Neuronal stem cell (in vitro differentiated cells): ENCODE results near the gene FGFRL1.

ENCODE experiments used
- DNase-seq: peaks from one replicate; pipeline ENCODE4 v3.0.0-alpha.2; 2013; ENCODE audit warnings: low spot score
- H2AFZ ChIP-seq: one replicate; pipeline ENCODE4 v1.6.1; 2013; ENCODE audit warnings: mild to moderate bottlenecking, low read length, inconsistent platforms
- H2AK5ac ChIP-seq: 2 replicates; pipeline ENCODE4 v1.6.1; 2013; ENCODE audit warnings: low read depth, mild to moderate bottlenecking, inconsistent platforms, low read length, moderate library complexity, mixed read lengths
- H2BK120ac ChIP-seq: 2 replicates; pipeline ENCODE4 v1.6.1; 2013; ENCODE audit warnings: low read depth, mild to moderate bottlenecking, inconsistent platforms, low read length, moderate library complexity, mixed read lengths
- H2BK12ac ChIP-seq: one replicate; pipeline ENCODE4 v1.6.1; 2013; ENCODE audit warnings: low read length, inconsistent platforms
- H2BK15ac ChIP-seq: 2 replicates; pipeline ENCODE4 v1.6.1; 2013; ENCODE audit warnings: mild to moderate bottlenecking, low read length, inconsistent platforms, mixed read lengths
- H2BK5ac ChIP-seq: one replicate; pipeline ENCODE4 v1.6.1; 2013; ENCODE audit warnings: inconsistent platforms, mild to moderate bottlenecking, low read length, moderate library complexity
- H3K14ac ChIP-seq: one replicate; pipeline ENCODE4 v1.6.1; 2013; ENCODE audit warnings: low read length, inconsistent platforms
- H3K18ac ChIP-seq: 2 replicates; pipeline ENCODE4 v1.6.1; 2013; ENCODE audit warnings: low read length, inconsistent platforms
- H3K23ac ChIP-seq: 2 replicates; pipeline ENCODE4 v1.6.1; 2013; ENCODE audit warnings: low read depth, mild to moderate bottlenecking, mixed read lengths, low read length, inconsistent platforms; ENCODE audit not compliant: poor library complexity
- H3K27ac ChIP-seq: replicated peaks from 3 replicates; pipeline ENCODE4 v1.5.1; 2013; ENCODE audit warnings: low read length, inconsistent platforms
- H3K27me3 ChIP-seq, 3 experiments: 2 replicates each; pipeline ENCODE4 v1.6.1; 2013; ENCODE audit warnings: low read length in 3 of 3, mild to moderate bottlenecking in 2 of 3, inconsistent platforms in 1 of 3, low read depth in 1 of 3, mixed read lengths in 1 of 3, moderate library complexity in 1 of 3; ENCODE audit not compliant: control insufficient read depth in 3 of 3, insufficient read depth in 3 of 3
- H3K36me3 ChIP-seq, 2 donors: replicated peaks in 1 of 2; 2 replicates each; pipeline ENCODE4 v1.6.1; 2013; ENCODE audit warnings: low read length in 2 of 2; ENCODE audit not compliant: control insufficient read depth in 2 of 2, insufficient read depth in 2 of 2
- H3K4ac ChIP-seq: 2 replicates; pipeline ENCODE4 v1.6.1; 2013; ENCODE audit warnings: inconsistent platforms, mild to moderate bottlenecking, low read length, moderate library complexity
- H3K4me1 ChIP-seq, 2 donors: 1 replicate in 1 of 2; 2 replicates in 1 of 2; pipeline ENCODE4 v1.6.1; 2013; ENCODE audit warnings: low read length in 2 of 2, low read depth in 1 of 2; ENCODE audit not compliant: control insufficient read depth in 2 of 2, insufficient read depth in 1 of 2
- H3K4me2 ChIP-seq: one replicate; pipeline ENCODE4 v1.6.1; 2013; ENCODE audit warnings: mild to moderate bottlenecking, low read length, inconsistent platforms; ENCODE audit not compliant: insufficient read depth, poor library complexity, severe bottlenecking
- H3K4me3 ChIP-seq, 2 donors: 2 replicates each; pipeline ENCODE4 v1.5.1; 2013; ENCODE audit warnings: low read length in 2 of 2, mild to moderate bottlenecking in 2 of 2, inconsistent platforms in 1 of 2, moderate library complexity in 1 of 2
- H3K79me1 ChIP-seq: one replicate; pipeline ENCODE4 v1.6.1; 2013; ENCODE audit warnings: low read depth, mild to moderate bottlenecking, inconsistent platforms, low read length, moderate library complexity
- H3K9ac ChIP-seq: one replicate; pipeline ENCODE4 v1.6.1; 2013; ENCODE audit warnings: mild to moderate bottlenecking, low read depth, low read length, inconsistent platforms; ENCODE audit not compliant: poor library complexity
- H3K9me3 ChIP-seq, 2 donors: replicated peaks in 1 of 2; 2 replicates each; pipeline versions ENCODE3 to v1.6.1; 2013; ENCODE audit warnings: low read length in 2 of 2, mild to moderate bottlenecking in 2 of 2, inconsistent platforms in 1 of 2, low read depth in 1 of 2, mixed read lengths in 1 of 2, moderate library complexity in 1 of 2; ENCODE audit not compliant: control insufficient read depth in 2 of 2, insufficient read depth in 1 of 2
- H4K8ac ChIP-seq: one replicate; pipeline ENCODE4 v1.6.1; 2013; ENCODE audit warnings: low read depth, mild to moderate bottlenecking, inconsistent platforms, low read length, moderate library complexity
- H4K91ac ChIP-seq: one replicate; pipeline ENCODE4 v1.6.1; 2013; ENCODE audit warnings: low read length, low read depth, mild to moderate bottlenecking, inconsistent platforms; ENCODE audit not compliant: poor library complexity
- whole genome bisulfite sequencing, 2 donors: extraction: QIAGEN DNeasy Blood & Tissue Kit; methylation state at CpG; one replicate each; pipeline ENCODE4 v1.1.7; 2013; ENCODE audit warnings: missing lambda C conversion rate in 2 of 2, mixed read lengths in 1 of 2; ENCODE audit not compliant: insufficient read length in 2 of 2, insufficient replicate concordance in 1 of 2; ENCODE audit errors: extremely low coverage in 2 of 2; 5-methylcytosine and 5-hydroxymethylcytosine counted together

Gene FGFRL1

GRCh38 chr4:971666-972500, 39.5 kb upstream of the FGFRL1 start:
- H3K4me2 ChIP-seq, result no peak overlapping the region
- H3K23ac ChIP-seq, result peak overlapping the region; percentile 92
- peaks cover 7 to 11% of the 10 kb centered on the region in 2 donors for H3K9me3 ChIP-seq
- H2BK15ac ChIP-seq, result no peak overlapping the region
- DNase-seq, result no peak
- no CpG with 5 or more reads among the region's 24 CpGs for WGBS, 2 donors
- H2AFZ ChIP-seq, result peak overlapping the region; percentile 91
- H2AK5ac ChIP-seq, result peak overlapping the region; percentile 74
- no peak overlapping the region for H2BK120ac ChIP-seq
- no peak overlapping the region for H4K91ac ChIP-seq
- no peak overlapping the region for H3K27ac ChIP-seq
- no peaks in the 10 kb centered on the region for H3K79me1 ChIP-seq
- no peak overlapping the region for H4K8ac ChIP-seq
- H3K4me3 ChIP-seq, result peak overlapping the region in 1 of 2 donors; percentile 82
- H3K18ac ChIP-seq, result peak overlapping the region; percentile 38
- H3K4ac ChIP-seq, result no peak overlapping the region
- H3K36me3 ChIP-seq, result no peaks in the 10 kb centered on the region
- peaks cover 2 to 10% of the 10 kb centered on the region in 2 donors for H3K4me1 ChIP-seq
- no peak overlapping the region for H2BK5ac ChIP-seq
- peaks cover 0 to 46% (median 14%) of the 10 kb centered on the region in 3 experiments for H3K27me3 ChIP-seq
- no peak overlapping the region for H2BK12ac ChIP-seq
- H3K9ac ChIP-seq, result no peak overlapping the region
- H3K14ac ChIP-seq, result peak overlapping the region; percentile 82

GRCh38 chr4:972651-973424, 38.6 kb upstream of the FGFRL1 start:
- DNase-seq, result no peak
- H3K18ac ChIP-seq, result peak overlapping the region; percentile 90
- H3K27me3 ChIP-seq, result peaks cover 0 to 37% (median 10%) of the 10 kb centered on the region in 3 experiments
- H3K9ac ChIP-seq, result peak overlapping the region; percentile 92
- H3K27ac ChIP-seq, result no peak overlapping the region
- peak overlapping the region; percentile 82 for H3K14ac ChIP-seq
- no peak overlapping the region for H4K91ac ChIP-seq
- peaks cover 7 to 11% of the 10 kb centered on the region in 2 donors for H3K9me3 ChIP-seq
- no peak overlapping the region for H2BK5ac ChIP-seq
- peak overlapping the region; percentile 76 for H3K4ac ChIP-seq
- H3K4me2 ChIP-seq, result peak overlapping the region; percentile 97
- H2BK12ac ChIP-seq, result no peak overlapping the region
- peak overlapping the region; percentile 88 for H2AK5ac ChIP-seq
- H2BK15ac ChIP-seq, result no peak overlapping the region
- no peaks in the 10 kb centered on the region for H3K36me3 ChIP-seq
- H3K23ac ChIP-seq, result peak overlapping the region; percentile 25
- H4K8ac ChIP-seq, result no peak overlapping the region
- H2BK120ac ChIP-seq, result no peak overlapping the region
- H3K79me1 ChIP-seq, result no peaks in the 10 kb centered on the region
- peak overlapping the region; percentile 91 for H2AFZ ChIP-seq
- peak overlapping the region; percentile 82 to 88 for H3K4me3 ChIP-seq
- WGBS, 2 donors, result no CpG with 5 or more reads among the region's 65 CpGs
- peaks cover 2 to 10% of the 10 kb centered on the region in 2 donors for H3K4me1 ChIP-seq

GRCh38 chr4:973431-974397, 37.7 kb upstream of the FGFRL1 start, which contains the start of gene DGKQ:
Gene DGKQ (minus strand): TSS chr4:973569. CDS start chr4:973482, 87 bp downstream.
- Histone ChIP-seq H3K14ac (peak within 1 kb of the TSS; percentile 82), H3K27ac (no peak within 1 kb of the TSS), H3K4me1 (peaks cover 2 to 10% of the 10 kb centered on the region in 2 donors), H3K27me3 (peaks cover 0 to 29% (median 4%) of the 10 kb centered on the region in 3 experiments), H3K9ac (peak within 1 kb of the TSS; percentile 92), H2BK120ac (no peak within 1 kb of the TSS), H3K79me1 (no peaks in the 10 kb centered on the region), H2BK12ac (peak within 1 kb of the TSS; percentile 58), H3K4me2 (peak within 1 kb of the TSS; percentile 97), H2BK15ac (peak within 1 kb of the TSS; percentile 71), H3K36me3 (no peaks in the 10 kb centered on the region), H3K4ac (peak within 1 kb of the TSS; percentile 76), H3K9me3 (peaks cover 7 to 11% of the 10 kb centered on the region in 2 donors), H4K91ac (no peak within 1 kb of the TSS), H3K23ac (peak within 1 kb of the TSS; percentile 25), H2BK5ac (peak within 1 kb of the TSS; percentile 13), H3K4me3 (peak within 1 kb of the TSS; percentile 82 to 88), H3K18ac (peak within 1 kb of the TSS; percentile 90), H4K8ac (no peak within 1 kb of the TSS), H2AK5ac (peak within 1 kb of the TSS; percentile 88), H2AFZ (peak within 1 kb of the TSS; percentile 94)
- peak; percentile 83 for DNase-seq
- WGBS, 2 donors, result no CpG with 5 or more reads among the region's 123 CpGs
